Left colon (tissue), 2 donors: ENCODE data around the gene TET1. TPM values are rescaled to one million over a fixed set of nuclear protein-coding genes. Genes with fewer than 3 reads are reported as not detected.
"Not testable (repeated sequence)": the region's sequence is repeated elsewhere in the genome, so short reads cannot be mapped to it uniquely, and the experiment has no call there.

Experiments
- ATAC-seq: fragments of 200-7000 bp; cut with Tn5 transposase; one replicate; pipeline ENCODE4 v1.9.1; 2020; ENCODE audit warnings: mild to moderate bottlenecking, moderate library complexity
- DNase-seq, 2 donors: peaks; one replicate each; pipeline ENCODE4 v3.0.0-alpha.2; 2020
- intact Hi-C, 2 donors: fragments of 100-400 bp; cut with DNase I in 1 of 2; cut with micrococcal nuclease in 1 of 2; formaldehyde crosslinking; loops; one replicate each; pipeline versions ENCODE4 v1.11.2 to v1.14.0; 2022; cut with DNase I, micrococcal nuclease
- total RNA-seq, 2 donors: library from RNA; stranded (reverse); fragmentation: NEBNext Ultra II Directional; extraction: Animal tissue kit (Norgen Biotek cat#: 25700); gene quantifications; one replicate each; pipeline ENCODE4 v1.2.1, GENCODE V29; 2021
- donor health status: DM: no; HTN: no; CAD: no.
- donor health status: DM: yes; HTN: yes; CAD: no.

Gene TET1
- total RNA-seq, 2 donors from 2014 or later = 0.64 to 1.3 TPM

DNA sequence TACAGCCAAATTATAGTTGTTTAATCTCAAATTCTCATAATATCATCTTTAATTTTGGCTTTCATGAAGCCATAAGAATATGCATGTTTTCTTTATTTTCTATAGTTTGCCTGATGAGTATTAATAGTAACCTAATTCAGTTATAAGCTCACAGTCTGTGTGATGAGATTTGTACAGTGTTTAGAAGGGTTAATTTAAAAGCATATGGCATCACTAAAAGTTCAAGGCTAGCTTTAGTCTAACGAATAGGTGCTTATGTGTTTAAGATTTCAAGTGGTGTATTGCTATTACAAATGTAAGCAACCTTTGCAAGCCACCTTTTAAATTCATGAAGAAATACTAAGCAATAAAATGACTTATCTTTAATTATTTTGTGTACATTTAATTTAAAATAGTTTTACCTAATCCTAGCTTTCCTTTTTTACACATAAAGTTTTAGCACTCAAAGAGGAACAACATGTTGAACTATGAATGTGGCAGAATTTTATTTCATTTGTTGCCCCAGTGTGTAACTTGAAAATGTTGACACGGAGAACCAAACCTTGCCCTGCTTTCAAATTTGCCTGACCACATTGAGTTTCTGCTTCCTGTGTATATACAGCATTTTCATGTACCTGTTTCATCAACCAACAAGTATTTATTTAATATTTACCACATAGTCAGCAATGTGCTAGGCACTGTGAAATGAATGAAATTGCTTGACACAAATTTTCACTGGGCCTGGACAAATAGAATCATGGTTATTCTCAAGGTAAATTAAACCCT is 41.5 kb downstream of the TET1 start:
- ATAC-seq (no peak), DNase-seq (no peak)
- intact Hi-C loops = no loop called here

DNA sequence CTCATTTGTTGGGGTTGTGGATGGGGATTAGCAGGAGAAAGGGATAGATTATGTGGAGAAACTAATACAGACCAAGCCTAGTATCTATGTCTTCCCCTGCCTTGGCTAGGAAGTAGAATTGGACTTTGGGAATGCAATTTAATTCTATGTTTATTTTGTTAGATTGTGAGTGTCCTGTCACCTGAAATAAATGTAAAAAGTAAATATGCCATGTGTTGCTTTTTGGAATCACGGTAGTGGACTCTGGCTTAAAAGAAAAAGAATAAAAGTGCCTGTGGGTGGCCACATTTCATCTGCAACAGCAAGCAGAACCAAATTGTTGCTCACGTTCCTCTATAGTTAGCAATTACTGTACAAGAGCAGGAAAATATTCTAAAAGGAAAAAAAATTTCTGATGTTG is 42.3 kb downstream of the TET1 start:
- ATAC-seq (peak; percentile 35), DNase-seq (no peak)
- intact Hi-C loops = no loop called here

DNA sequence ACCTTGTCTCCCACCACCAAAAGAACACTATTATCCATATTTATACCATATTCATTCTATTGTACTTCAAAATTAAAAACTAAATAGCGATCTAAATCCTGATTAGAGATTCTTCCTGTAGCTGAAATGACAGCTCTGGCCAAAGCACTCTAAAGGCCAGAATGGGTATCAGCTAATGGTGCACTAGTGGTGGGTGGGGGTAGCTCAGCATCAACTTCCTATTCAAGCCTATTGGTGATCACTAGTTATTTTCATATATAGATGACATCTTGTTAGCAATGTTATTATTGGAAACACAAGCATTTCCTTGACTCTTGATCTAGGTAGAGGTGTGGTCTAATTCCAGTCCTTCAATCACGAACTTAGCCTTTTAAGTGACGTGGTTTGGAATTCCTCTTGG is 43.6 kb downstream of the TET1 start:
- DNase-seq (no peak), ATAC-seq (no peak)
- intact Hi-C loops = no loop called here

DNA sequence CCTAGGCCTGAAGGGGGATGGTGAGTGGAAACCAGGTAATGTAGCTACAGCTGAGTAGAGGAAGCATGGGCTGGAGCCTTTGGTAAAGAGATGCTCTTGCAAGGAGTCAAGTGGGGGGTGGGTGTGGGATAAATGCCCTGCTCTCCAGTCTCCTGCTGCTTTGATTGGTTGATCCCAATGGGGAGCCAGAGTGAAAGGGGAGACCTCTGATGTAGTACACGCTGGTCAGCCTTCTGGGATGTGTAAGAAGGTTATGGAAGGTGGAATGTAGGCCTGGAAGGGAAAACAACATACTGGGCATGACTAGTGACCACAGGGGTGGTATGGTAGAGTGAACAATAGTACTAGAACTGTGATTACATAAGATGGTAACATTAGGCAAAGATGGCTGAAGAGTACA is 44.3 kb downstream of the TET1 start:
- ATAC-seq (no peak), DNase-seq (no peak)
- intact Hi-C loops = no loop called here

DNA sequence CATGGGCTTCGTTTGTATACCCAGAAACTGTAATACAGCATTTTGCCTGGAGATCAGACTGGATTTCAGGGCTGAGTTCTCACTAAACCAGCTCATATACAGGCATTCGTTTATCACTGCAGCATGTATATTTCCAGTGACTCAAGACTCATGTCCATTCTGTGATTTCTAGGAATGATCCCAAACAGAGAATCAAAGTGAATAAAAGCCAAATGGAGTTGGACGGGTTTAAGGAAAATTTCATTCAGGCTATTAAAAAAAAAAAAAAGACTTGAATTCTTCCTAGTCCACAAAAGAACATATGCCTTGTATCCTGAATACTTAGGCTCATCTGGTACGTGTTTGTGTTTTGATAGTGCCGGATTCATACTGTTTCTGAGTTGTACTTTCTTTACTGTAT is 46.8 kb downstream of the TET1 start:
- ATAC-seq (no peak), DNase-seq (no peak)
- intact Hi-C loops = no loop called here

DNA sequence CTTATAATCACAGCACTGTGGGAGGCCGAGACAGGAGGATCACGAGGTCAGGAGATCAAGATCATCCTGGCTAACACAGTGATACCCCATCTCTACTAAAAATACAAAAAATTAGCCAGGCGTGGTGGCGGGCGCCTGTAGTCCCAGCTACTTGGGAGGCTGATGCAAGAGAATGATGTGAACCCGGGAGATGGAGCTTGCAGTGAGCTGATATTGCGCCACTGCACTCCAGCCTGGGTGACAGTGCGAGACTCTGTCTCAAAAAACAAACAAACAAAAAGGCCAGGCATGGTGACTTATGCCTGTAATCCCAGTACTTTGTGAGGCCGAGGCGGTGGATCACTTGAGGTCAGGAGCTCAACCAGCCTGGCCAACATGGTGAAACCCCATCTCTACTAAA is 49.9 kb downstream of the TET1 start:
- ATAC-seq, DNase-seq, intact Hi-C loops: not testable (repeated sequence)

DNA sequence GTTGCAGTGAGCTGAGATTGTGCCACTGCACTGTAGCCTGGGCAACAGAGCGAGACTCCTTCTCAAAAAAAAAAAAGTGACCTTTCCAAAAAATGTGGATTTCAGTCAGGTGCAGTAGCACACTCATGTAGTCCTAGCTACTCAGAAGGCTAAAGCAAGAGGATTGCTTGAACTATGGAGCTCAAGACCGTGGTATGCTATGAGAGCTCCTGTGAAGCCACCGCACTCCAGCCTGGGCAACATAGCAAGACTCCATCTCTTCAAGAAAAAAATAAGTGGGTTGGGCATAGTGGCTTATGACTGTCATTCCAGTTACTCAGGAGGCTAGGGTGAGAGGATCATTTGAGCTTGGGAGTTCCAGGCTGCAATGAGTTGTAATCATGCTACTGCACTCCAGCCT is 51.1 kb downstream of the TET1 start:
- ATAC-seq (no peak), DNase-seq (no peak)
- intact Hi-C loops = no loop called here

DNA sequence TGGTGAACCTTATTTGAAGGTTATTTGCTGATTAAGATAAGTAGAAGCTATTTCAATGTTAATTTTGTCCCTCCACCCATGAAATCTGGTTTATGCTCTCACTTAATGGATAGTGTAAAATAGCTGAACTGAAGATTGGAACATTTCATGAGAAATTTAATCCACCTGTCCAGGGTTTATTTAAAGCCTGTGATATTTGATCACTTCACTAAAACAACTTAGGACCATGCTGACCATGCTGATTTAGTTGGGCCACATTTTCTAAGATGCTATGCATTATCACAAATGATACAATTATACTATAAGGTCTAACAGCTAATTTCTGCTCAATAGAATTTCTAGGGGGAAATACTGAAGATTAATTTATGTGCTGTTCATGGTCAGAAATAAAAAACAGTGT is 53.8 kb downstream of the TET1 start:
- intact Hi-C loops, ATAC-seq, DNase-seq: not testable (repeated sequence)

DNA sequence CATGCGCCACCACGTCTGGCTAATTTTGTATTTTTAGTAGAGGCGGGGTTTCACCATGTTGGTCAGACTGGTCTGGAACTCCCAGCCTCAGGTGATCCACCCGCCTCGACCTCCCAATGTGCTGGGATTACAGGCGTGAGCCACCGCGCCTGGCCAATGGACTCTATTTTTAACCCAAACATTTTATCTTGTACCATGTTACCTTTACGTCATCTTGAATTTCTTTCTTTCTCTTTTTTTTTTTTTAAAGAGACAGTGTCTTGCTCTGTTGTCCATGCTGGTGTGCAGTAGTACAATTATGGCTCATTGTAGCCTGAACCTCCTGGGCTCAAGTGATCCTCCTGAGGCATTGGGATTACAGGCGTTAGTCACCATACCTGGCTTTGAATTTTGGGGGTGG is 57.6 kb downstream of the TET1 start:
- DNase-seq, ATAC-seq, intact Hi-C loops: not testable (repeated sequence)

DNA sequence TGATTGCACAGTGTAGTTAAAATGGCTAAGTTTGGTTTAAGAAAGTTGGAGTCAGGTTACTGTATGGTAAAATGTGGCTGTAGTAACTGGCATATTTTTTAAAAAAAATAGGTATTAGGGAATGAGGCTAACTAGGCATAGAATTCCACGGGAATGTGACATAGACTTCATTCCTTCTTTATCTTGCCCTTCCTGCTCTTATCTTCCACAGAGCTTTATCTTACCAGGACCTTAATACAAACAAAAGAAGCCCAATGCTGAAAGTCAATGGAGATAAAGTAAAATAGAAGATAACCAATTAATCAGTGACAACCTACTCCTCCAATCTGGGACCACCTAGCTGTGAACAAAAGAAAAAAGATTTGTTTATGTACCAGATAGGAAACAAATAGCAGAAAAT is 58.1 kb downstream of the TET1 start:
- no peak for ATAC-seq
- intact Hi-C loops = no loop called here
- DNase-seq = no peak

DNA sequence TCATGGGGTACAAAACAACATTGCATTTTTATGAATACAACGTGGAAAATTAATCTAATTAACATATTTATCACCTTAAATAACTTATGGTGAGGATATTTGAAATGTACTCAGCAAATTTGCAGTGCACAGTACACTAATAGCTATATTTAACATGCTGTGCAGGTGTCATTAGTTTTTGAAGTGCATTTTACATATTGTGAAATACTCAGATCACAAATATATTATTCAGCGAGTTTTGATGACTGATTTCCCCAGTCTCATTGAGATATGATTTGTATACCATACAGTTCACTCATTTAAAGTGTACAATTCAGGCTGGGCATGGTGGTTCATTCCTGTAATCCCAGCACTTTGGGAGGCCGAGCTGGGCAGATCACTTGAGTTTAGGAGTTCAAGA is 59.5 kb downstream of the TET1 start:
- intact Hi-C loops = no loop called here
- DNase-seq = no peak
- ATAC-seq = no peak

DNA sequence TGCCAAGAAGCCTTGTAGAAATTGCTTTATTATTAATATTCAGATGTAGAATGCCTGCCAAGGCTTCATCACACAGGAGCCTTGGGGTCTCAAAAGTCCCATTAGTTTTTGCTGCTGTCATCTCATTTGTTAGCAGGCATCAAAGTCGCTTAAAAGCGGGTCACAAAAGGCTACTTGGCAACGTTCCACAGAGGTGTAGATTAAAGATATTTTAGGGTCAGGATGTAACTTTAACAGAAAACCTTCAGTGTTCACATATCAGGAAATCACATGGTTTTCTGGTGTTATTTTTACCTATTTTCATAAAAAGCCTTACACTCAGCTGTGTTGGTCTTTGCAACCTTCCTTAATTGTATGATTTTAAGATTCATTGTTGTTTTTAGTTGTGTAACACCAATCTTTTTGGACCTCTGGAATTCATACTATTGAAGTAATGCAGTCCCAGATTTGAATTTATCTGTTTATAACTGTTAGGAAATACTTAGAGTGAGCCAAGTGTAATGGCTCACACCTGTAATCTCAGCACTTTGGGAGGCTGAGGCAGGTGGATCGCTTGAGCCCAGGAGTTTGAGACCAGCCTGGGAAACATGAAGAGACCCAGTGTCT is 65.3 kb downstream of the TET1 start:
- intact Hi-C loops = no loop called here
- ATAC-seq (no peak), DNase-seq (no peak)

DNA sequence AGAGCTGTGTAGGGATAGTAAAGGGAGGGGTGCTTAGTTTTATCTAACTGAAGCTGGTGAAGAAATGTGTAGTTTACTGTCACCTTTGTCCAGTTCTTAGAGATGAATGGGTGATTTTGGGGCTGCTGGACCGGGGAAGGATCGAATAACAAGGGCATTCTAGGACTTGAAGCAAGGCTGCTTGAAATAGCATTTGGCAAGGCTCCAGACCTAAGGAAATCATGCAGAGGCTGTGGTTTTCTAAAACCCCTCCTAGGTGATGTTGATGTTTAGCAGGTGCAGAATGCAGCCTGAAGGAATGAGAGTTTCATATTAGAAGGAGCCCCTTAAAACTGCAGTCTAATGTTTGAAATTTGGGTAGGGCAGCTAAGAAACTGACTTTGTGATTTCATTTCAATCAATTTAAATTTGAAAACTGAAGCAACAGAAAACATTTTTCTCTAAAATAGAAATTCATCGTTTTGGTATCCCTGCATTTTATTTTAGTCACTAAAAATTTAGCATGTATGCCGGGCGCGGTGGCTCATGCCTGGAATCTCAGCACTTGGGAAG is 68.5 kb downstream of the TET1 start:
- ATAC-seq (no peak), DNase-seq (no peak)
- intact Hi-C loops = no loop called here

DNA sequence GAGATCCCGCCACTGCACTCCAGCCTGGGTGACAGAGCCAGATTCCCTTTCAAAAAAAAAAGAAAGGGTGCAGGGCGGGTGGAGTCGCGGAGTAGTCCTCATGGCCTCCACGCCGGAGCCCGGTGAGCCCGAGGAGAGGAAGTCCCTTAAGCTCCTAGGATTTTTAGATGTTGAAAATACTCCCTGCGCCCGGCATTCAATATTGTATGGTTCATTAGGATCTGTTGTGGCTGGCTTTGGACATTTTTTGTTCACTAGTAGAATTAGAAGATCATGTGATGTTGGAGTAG is 72.1 kb downstream of the TET1 start:
- intact Hi-C loops, DNase-seq, ATAC-seq: not testable (repeated sequence)

DNA sequence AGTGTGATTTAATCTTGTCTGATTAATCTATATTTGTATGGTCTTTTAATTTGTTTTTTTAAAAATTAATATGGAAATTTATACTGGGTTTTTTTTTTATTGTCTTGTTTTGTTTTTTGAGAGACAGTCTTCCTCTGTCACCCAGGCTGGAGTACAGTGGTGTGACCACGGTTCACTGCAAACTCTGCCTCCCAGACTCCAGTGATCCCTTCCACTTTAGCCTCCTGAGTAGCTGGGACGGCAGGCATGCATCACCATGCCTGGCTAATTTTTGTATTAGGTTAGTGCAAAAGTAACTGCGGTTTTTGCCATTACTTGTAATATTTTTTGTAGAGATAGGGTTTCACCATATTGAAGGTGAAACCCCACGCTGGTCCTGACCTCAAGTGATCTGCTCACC is 73.1 kb downstream of the TET1 start:
- no peak for DNase-seq
- intact Hi-C loops = no loop called here

DNA sequence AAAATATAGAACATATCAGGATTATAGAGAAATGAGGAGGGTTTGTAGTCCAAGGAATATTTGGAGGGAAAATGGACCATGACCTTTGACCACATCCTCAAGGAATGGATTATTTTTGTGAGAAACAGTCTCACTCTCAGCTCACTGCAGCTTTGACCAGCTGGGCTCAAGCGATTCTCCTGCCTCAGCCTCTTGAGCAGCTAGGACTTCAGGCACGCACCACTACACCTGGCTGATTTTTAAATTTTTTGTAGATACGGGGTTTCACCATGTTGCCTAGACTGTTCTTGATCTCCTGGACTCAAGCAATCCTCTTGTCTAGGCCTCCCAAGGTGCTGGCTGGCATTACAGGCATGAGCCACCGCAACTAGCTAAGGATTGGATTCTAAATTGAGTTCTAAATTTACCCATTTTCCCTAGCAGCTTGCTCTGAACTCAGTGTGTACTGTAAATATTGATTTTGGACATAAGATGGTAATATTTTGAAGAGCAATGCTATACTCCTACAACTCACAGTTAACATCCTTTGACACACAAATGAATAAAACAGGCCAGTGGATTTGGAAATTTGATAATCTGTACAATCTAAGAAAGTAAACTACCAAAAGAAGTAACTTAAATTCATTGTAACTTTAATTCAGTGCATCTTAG is 73.8 kb downstream of the TET1 start:
- ATAC-seq (no peak), DNase-seq (no peak)
- intact Hi-C loops = no loop called here

More for the DNA sequence above, 73.1 kb downstream of the TET1 start:
- ATAC-seq = no peak

DNA sequence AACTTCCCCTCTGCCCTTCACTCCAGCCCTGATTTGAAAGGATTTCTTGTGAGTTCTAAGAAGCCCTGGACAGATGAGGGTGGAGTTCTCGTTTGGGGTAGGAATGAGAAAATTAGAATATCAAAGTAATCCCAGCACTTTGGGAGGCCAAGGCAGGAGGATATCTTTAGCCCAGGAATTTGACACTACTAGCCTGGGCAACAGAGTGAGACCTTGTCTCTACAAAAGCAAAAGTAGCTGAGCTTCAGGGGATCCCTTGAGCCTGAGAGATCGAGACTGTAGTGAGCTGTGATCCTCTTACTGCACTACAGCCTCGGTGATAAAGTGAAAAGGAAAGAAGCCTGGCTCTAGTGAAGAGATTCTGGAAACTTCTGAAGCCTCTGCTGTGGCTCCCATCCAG is 76.2 kb downstream of the TET1 start:
- no peak for DNase-seq
- intact Hi-C loops = no loop called here
- no peak for ATAC-seq

DNA sequence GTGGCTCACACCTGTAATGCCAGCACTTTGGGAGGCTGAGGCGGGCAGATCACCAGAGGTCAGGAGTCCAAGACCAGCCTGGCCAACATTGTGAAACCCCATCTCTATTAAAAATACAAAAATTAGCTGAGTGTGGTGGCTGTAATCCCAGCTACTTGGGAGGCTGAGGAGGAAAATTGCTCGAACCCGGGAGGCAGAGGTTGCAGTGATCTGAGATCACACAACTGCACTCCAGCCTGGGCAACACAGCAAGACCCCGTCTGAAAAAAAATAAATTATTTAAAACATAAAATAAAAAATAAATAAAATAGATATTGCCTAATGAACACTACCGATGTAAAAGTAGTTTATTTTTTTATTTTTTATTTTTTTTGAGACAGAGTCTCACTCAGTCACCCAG is 83.4 kb downstream of the TET1 start:
- DNase-seq, ATAC-seq, intact Hi-C loops: not testable (repeated sequence)

DNA sequence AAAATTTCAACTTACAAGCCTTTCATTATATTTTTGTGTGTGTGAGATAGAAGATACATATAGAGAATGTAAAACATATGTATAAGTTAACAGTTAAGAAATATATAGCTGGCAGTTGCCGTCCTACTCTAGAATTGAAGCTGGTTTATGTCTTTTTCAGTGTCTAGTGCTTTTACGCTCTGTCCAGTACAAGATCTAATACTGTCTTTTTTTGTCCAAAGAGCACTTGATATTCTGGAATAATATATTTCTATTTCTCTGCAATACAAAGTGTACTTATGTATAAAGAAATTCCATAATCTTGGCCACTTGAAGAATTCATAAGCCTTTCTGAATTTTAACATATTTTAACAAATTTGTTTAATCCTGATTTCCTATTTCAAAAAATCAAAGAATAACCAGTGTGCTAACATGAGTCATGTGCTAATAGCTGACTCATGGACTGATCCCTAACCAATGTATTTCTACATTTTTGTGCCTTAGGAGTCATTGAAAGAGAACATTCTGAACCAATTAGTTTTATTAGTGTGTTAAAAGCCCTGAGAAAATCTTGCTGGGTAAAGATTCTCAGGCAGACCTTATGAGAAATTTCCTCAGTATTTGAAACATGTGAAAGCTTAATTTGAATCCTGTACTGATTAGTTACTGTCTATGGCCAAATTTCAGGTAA is 87.7 kb downstream of the TET1 start:
- DNase-seq = no peak
- ATAC-seq = no peak

More for the DNA sequence above, 87.7 kb downstream of the TET1 start:
- intact Hi-C loops = no loop called here
